ENCODE data around the gene IL7R.

The IL7R gene

DNA sequence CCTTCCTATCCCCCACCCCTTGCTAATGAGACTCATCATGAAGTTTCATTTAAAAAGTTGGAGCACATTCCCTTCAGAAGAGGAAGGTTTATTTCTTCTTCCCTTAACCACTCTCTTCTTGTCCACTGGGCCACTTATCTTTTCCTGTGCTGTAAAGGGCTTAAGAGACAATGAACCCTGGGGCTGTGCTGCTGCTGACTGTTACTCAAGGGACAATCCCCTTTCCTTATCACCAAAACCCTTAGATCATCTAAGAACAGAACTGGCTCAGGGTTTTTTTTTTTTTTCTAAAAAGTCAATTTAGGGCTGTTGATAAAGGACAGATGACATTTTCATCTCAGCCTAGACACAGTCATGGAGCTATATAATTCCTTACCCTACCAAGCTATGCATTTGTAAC is 52.1 kb downstream of the IL7R start:
- DNase-seq (ENCODE audit: low read depth), result no peak

- DNase-seq (ENCODE audit: low read depth), result peak; percentile 85
Observed at GRCh38 chr5:35919191-35919590, 62.5 kb downstream of the IL7R start.

GRCh38 chr5:35920890-35921289 is 64.2 kb downstream of the IL7R start:
- DNase-seq (ENCODE audit: low read depth), result no peak

DNA sequence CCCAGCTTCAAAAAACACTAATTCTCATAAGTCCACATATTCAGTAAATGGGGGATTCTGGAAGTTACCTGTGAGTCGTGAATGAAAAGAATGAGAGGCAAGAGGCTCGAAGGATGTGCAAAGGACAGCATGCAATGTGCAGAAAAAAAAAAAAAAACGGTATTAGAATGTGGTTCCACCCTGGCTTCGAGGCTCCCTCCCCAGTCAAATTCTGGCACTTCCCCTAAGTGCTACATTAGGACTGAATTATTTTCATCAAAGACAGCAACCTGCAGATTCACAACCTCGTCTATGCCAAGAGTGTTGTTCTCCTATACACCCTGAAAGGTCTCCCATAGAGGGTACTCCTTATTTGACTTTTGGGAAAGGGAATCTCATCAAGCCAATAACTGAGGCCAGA is 65.2 kb downstream of the IL7R start:
- DNase-seq (ENCODE audit: low read depth), result no peak

DNA sequence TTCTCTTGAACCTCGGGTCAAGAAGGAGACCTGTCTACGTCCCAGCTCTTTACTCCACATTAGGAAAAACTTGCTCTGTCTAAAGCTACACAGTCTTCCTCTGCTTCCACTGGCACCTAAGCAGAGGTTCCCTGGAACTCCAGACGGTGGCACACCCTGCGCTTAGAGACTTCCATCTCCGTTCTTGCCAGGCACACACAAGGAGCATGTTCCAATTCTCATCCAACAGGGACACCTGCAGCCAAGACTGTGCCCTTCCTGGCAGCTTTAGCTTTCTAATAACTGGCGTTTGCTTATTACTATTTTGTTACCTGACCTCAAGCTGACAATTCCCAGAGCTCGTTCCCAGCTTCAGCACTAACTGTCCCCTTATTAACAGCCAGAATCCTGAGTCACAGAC is 65.8 kb downstream of the IL7R start:
- DNase-seq (ENCODE audit: low read depth), result no peak

DNA sequence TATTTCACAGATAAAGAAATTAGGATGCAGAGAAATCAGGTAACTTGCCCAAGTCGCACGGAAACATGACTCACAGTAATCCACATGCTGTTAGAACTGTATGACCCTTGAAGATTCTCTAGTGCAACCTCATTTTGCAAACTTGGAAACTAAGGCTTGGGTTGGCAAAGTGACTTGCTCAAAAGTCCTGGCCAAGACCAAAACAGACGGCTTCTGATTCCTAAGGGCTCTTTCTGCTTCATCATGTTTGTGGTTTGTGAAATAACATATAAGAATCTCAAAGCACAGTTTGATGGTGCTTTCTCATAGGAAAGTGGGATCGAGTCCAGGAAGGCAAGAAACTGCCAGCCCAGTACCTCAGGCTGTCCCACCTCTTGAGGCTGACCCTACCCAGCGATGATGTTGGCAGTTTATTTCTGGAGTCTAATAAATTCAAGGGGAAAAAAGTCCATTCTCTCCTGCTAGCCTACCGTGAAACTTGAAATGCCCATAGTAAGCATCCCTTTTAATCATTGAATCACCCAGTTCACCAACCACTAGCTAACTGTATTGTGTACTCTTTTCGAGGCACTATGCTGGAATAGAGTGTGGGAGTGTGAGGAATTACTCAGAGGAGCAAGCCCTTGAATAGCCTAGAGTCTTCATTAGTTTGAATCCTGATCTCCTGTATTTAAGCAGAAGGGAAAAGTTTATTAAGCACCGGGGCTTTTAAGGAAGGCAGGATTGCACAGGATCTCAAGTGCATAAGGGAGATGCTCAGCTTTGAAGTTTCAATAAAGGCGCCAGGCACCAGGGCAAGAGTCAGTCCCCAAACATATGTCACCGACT is 67.6 kb downstream of the IL7R start:
- peak; percentile 82 for DNase-seq (ENCODE audit: low read depth)

- DNase-seq (ENCODE audit: low read depth), result peak; percentile 25
Observed at GRCh38 chr5:35924950-35925722, 68.4 kb downstream of the IL7R start.

- no peak for DNase-seq (ENCODE audit: low read depth)
Observed at GRCh38 chr5:35926389-35927051, 69.8 kb downstream of the IL7R start.
